Spleen (tissue), 11 donors: Measurements from ENCODE around the gene CCDC6. TPM values are rescaled to one million over a fixed set of nuclear protein-coding genes. Genes with fewer than 3 reads are reported as not detected.

Source experiments
- DNase-seq: peaks from one replicate; pipeline ENCODE4 v3.0.0-alpha.2; 2020
- H3K27ac ChIP-seq, 8 donors: fragments of 200-600 bp; sonication (generic) in 7 of 8; 1 replicate in 4 of 8; 2 replicates in 4 of 8; pipeline versions ENCODE4 v1.5.0 to v1.8.0; 2016 to 2021; ENCODE audit warnings: inconsistent platforms in 4 of 8, mild to moderate bottlenecking in 4 of 8, moderate library complexity in 1 of 8
- H3K27me3 ChIP-seq, 7 donors: fragments of 200-600 bp; sonication (generic) in 6 of 7; replicated peaks in 1 of 7; 1 replicate in 4 of 7; 2 replicates in 3 of 7; pipeline versions ENCODE4 v1.5.0 to v1.8.0; 2016 to 2021; ENCODE audit warnings: inconsistent platforms in 3 of 7, mild to moderate bottlenecking in 1 of 7
- H3K36me3 ChIP-seq, 6 donors: fragments of 200-600 bp; sonication (generic) in 5 of 6; 1 replicate in 4 of 6; 2 replicates in 2 of 6; pipeline versions ENCODE4 v1.5.0 to v1.8.0; 2016 to 2021; ENCODE audit warnings: inconsistent platforms in 2 of 6
- H3K4me1 ChIP-seq, 6 donors: fragments of 200-600 bp; sonication (generic) in 5 of 6; 1 replicate in 3 of 6; 2 replicates in 3 of 6; pipeline versions ENCODE4 v1.5.0 to v1.8.0; 2016 to 2021; ENCODE audit warnings: inconsistent platforms in 3 of 6
- H3K4me3 ChIP-seq, 8 donors: fragments of 200-600 bp; sonication (generic) in 7 of 8; 1 replicate in 4 of 8; 2 replicates in 4 of 8; pipeline versions ENCODE4 v1.5.0 to v1.8.0; 2016 to 2021; ENCODE audit warnings: inconsistent platforms in 4 of 8, mild to moderate bottlenecking in 4 of 8, moderate library complexity in 2 of 8
- H3K9me3 ChIP-seq, 8 donors: fragments of 200-600 bp; sonication (generic) in 7 of 8; 1 replicate in 4 of 8; 2 replicates in 4 of 8; pipeline versions ENCODE4 v1.5.0 to v1.8.0; 2016 to 2021; ENCODE audit warnings: inconsistent platforms in 4 of 8
- CTCF ChIP-seq, 11 experiments: fragments of 200-600 bp in 7 of 11; fragments of 450-650 bp in 4 of 11; sonication (generic) in 4 of 11; IDR thresholded peaks in 8 of 11; conservative IDR thresholded peaks in 3 of 11; 1 replicate in 7 of 11; 2 replicates in 4 of 11; pipeline versions ENCODE4 v1.4.0 to v1.8.0; 2016 to 2021; ENCODE audit warnings: antibody characterized with exemption in 11 of 11, inconsistent platforms in 4 of 11, mild to moderate bottlenecking in 1 of 11
- POLR2A ChIP-seq, 3 donors: fragments of 450-650 bp; IDR thresholded peaks; one replicate each; pipeline ENCODE4 v1.5.1; 2017; ENCODE audit warnings: antibody characterized with exemption in 3 of 3, mild to moderate bottlenecking in 1 of 3
- POLR2AphosphoS5 ChIP-seq, 3 donors: sonication (generic); formaldehyde crosslinking; IDR thresholded peaks; one replicate each; pipeline ENCODE4 v1.5.1; 2017; ENCODE audit warnings: antibody characterized with exemption in 3 of 3
- WGBS, 5 donors: extraction: QIAGEN DNeasy Blood & Tissue Kit in 3 of 5; methylation state at CpG; one replicate each; pipeline versions ENCODE4 v1.1.5 to v1.1.7; 2013 to 2018; 5-methylcytosine and 5-hydroxymethylcytosine counted together
- intact Hi-C: fragments of 100-400 bp; cut with DNase I; formaldehyde crosslinking; loops from one replicate; pipeline ENCODE4 v1.15.0; 2023; ENCODE audit warnings: low total_unique reads
- polyA plus RNA-seq, 3 donors: library from polyadenylated mRNA; stranded (reverse); fragments of 200-250 nt; gene quantifications; one replicate each; pipeline ENCODE4 v1.2.1, GENCODE V29; 2013
- total RNA-seq, 7 donors: library from RNA; depleted of rRNA in 3 of 7; stranded (reverse); fragments of >200 nt in 3 of 7; fragmentation: NEBNext Ultra II Directional in 4 of 7; extraction: Animal tissue kit (Norgen Biotek cat#: 25700) in 4 of 7; gene quantifications; one replicate each; pipeline versions ENCODE4 v1.1.0 to v1.2.1, GENCODE V29; 2016 to 2021
- donor health status: healthy with polysubstance abuse.
- donor health status: DM: no; HTN: no; CAD: no; lungs with moderate emphysema.
- donor health status: DM: no; HTN: no; CAD: no.
- donor health status: Bipolar disorder and iron deficiency.
- donor health status: healthy.
- donor health status: DM: no; HTN: no; CAD: no.
- donor health status: DM: yes; HTN: yes; CAD: no.

The CCDC6 gene
- total and polyA plus RNA-seq, 10 donors, result 8.7 to 55.1 (median 37.6) TPM

GRCh38 chr10:59907537-59907917 is 1.2 kb upstream of the CCDC6 start:
- TF ChIP-seq POLR2A (IDR thresholded peaks at IDR 0.05) (no peak), CTCF (IDR thresholded peaks at IDR 0.05 in 8 of 11, conservative IDR thresholded peaks at IDR 0.05 in 3 of 11) (no peak), POLR2AphosphoS5 (IDR thresholded peaks at IDR 0.05) (no peak)
- intact Hi-C loops, result loop anchor here (10.0 kb wide), 1 partner anchor 73 kb away; no protein-coding TSS in a partner anchor
- no peaks in the 10 kb centered on the region for H3K9me3 ChIP-seq
- no peaks in the 10 kb centered on the region for H3K27me3 ChIP-seq
- peaks cover 23 to 60% (median 48%) of the 10 kb centered on the region in 6 donors for H3K4me1 ChIP-seq
- no peak for DNase-seq
- H3K4me3 ChIP-seq, result peak overlapping the region in 6 of 8 donors; percentile 75 to 96 (median 92)
- WGBS, 5 donors, result 41 to 57% (median 53%) methylated on average over 2 of the region's 2 CpGs
- peak overlapping the region; percentile 91 to 96 (median 94) for H3K27ac ChIP-seq
- H3K36me3 ChIP-seq, result peaks cover 0 to 2% (median 0%) of the 10 kb centered on the region in 6 donors

- peaks cover 0 to 14% (median 0%) of the 10 kb centered on the region in 6 donors for H3K36me3 ChIP-seq
- DNase-seq, result peak; percentile 89
- no peaks in the 10 kb centered on the region for H3K9me3 ChIP-seq
- intact Hi-C loops, result loop anchor here (10.0 kb wide), 1 partner anchor 71 kb away; no protein-coding TSS in a partner anchor
- 0 to 1% (median 0%) methylated on average over 13 to 56 of the region's 56 CpGs for WGBS, 5 donors
- no peak for TF ChIP-seq CTCF (IDR thresholded peaks at IDR 0.05 in 8 of 11, conservative IDR thresholded peaks at IDR 0.05 in 3 of 11)
- no peak for TF ChIP-seq POLR2A (IDR thresholded peaks at IDR 0.05)
- peak overlapping the region; percentile 75 to 96 (median 89) for H3K4me3 ChIP-seq
- peak overlapping the region; percentile 91 to 96 (median 94) for H3K27ac ChIP-seq
- H3K27me3 ChIP-seq, result no peaks in the 10 kb centered on the region
- H3K4me1 ChIP-seq, result peaks cover 23 to 76% (median 60%) of the 10 kb centered on the region in 6 donors
Observed at GRCh38 chr10:59905731-59906416, 482 bp downstream of the CCDC6 start.

- Histone ChIP-seq H3K27ac (peak overlapping the region; percentile 91 to 96 (median 94)), H3K9me3 (no peaks in the 10 kb centered on the region), H3K4me3 (peak overlapping the region; percentile 75 to 96 (median 89)), H3K4me1 (peaks cover 25 to 83% (median 67%) of the 10 kb centered on the region in 6 donors), H3K27me3 (no peaks in the 10 kb centered on the region), H3K36me3 (peaks cover 0 to 20% (median 0%) of the 10 kb centered on the region in 6 donors)
- TF ChIP-seq POLR2A (IDR thresholded peaks at IDR 0.05) (peak in 1 of 3 donors; percentile 88), CTCF (IDR thresholded peaks at IDR 0.05 in 8 of 11, conservative IDR thresholded peaks at IDR 0.05 in 3 of 11) (no peak), POLR2AphosphoS5 (IDR thresholded peaks at IDR 0.05) (peak in 2 of 3 donors; percentile 58 to 90)
- peak; percentile 86 for DNase-seq
- WGBS, 5 donors, result 2 to 4% (median 3%) methylated on average over 18 to 23 of the region's 23 CpGs
- intact Hi-C loops, result loop anchor here (10.0 kb wide), 1 partner anchor 70 kb away; no protein-coding TSS in a partner anchor
Observed at GRCh38 chr10:59905066-59905730, 1.2 kb downstream of the CCDC6 start.
